ENCODE measurements around the gene PDZRN4.
A peak's percentile ranks its signal among the peaks of the same experiment; 100 is the strongest.
"Not testable (repeated sequence)": the region's sequence is repeated elsewhere in the genome, so short reads cannot be mapped to it uniquely, and the experiment has no call there.

PDZRN4 gene

DNA sequence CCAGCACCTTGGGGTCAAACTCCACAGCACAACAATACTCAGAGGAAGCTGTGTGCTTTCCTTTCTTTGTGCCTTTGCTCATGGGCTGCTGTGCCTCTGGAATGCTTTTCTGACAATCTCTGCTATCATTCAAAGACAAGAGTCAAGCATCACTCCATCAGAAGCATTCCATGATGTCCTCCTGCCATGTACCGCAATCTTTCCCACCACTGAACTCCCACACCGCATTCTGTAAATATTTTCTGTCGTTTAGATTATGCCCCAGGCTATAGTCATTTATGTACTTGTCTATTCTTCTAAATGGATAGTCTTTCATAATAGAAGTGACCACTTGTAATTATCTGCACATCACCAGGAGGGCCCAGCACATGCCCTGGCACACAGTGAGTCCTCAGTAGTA is 327.8 kb downstream of the PDZRN4 start:
- DNase-seq: no peak

DNA sequence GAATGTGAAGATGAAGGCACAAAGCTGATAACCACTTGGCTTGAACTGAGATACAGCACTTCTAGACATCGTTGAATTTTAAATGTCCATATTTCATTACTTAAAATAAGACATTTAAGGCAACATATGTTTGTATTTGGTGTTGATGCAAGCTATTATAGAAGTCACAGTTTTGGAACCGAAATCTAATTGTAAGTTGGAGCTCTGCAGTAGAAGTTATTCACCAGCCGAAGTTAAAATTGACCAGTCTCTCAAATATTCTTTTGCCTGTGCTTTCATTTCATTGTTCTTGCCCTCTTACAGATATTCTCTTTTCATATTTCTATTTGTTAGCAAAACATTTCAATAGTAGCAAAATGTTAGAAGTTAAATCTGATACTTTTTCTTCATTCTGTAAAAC is 332.7 kb downstream of the PDZRN4 start:
- no peak for DNase-seq

DNA sequence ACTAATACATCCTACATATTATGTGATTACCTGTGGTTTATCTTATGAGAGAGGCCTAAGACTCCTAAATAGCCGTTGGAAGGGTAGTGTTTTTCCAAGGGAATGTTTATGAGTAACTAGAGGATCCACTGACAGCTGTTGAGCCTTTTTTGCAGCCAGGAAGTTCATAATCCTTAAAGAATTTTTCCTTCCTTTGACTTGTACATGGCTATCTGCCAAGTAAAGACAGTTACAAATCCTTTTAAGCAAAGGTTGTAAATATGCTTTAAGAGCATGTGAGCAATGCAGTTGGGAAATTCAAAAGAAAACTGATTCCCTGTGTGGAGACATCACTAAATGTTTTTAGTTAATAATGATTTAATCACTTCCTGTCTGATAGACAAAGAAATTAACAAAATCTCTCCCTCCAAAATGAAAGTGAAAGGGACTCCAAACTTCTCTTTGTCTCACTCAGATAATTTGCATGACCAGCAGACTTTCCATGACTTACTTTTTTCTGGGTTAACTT is 333.8 kb downstream of the PDZRN4 start:
- peak; percentile 27 for DNase-seq

DNA sequence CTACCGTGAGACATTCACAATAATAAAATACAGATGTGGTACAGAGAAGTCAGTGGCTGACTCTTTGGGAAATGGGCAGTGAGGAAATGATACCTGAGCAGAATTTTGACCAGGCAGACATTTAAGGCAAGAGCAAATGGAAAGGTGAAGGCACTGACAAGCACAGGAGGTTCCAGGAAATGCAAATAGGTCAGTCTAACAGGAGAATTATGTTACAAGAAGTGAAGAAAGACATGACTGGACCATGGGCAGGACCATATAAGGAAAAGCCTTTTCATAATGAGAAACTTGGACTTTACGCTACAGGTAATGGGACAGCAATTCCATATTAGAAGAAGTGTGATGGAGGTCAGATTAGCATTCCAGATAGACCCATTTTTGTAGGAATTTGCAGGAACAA is 338.9 kb downstream of the PDZRN4 start:
- no peak for DNase-seq

DNA sequence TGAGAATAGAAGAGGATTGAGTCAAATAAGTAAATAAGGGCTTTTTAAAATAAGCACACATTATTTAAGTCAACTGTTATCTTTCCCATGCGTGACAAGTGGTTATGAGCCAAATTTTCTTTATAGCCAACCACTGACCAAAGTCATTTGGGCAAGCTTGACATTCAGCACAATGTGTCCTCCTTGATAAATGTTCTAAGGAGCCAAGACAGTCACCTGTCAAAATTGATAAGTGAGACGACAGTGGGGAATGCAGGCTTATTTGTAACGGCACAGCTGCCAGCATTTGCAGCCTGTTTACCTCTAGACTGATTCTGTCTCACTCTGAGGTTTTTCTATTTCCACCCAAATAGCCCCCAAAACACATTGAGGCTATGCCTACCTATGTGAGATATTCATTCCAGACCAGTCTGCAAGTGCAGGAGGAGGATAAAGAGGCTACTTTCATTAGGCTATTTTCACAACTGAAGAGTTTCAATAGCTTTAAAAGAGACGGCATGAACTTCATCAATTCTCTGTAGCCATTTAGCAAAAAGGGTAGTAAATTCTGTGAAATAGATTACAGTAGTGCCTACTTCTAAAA is 339.5 kb downstream of the PDZRN4 start:
- no peak for DNase-seq

DNA sequence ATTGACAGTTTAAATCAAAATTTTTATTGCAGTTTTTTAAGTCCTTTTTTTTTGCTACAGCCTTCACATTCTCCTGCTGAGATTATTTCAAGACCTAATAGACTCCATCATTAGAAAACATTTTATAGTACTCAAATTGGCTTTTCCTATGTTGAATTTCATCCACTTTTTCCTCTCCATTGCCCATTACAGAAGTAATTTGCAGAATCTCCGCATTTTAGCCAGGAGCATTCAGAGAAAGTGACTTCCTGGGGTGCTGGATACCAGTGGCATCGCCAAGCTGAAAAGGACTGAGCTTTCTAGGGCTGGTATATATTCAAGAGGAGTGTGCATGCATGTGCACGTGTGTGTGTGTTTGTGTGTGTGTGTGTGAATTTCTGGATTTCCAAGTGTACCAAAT is 340.8 kb downstream of the PDZRN4 start:
- no peak for DNase-seq

DNA sequence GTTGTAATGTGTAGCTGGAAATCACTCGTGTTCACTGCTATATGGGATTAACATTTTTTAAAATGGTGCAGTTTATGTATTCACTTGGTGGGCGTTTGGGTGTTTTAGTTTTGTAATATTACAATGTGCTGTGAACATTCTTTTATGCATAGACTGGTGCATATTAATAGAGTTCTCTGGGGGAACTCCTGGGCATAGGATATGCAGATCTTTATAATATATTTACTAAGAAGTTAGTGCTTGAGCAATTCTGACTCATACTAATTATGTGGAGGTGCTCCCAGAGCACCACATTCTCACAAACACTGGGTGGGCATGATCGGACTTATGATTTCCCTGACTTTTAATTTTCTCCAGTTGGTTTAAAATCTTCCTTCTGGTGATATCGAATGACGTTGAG is 342.3 kb downstream of the PDZRN4 start:
- no peak for DNase-seq

DNA sequence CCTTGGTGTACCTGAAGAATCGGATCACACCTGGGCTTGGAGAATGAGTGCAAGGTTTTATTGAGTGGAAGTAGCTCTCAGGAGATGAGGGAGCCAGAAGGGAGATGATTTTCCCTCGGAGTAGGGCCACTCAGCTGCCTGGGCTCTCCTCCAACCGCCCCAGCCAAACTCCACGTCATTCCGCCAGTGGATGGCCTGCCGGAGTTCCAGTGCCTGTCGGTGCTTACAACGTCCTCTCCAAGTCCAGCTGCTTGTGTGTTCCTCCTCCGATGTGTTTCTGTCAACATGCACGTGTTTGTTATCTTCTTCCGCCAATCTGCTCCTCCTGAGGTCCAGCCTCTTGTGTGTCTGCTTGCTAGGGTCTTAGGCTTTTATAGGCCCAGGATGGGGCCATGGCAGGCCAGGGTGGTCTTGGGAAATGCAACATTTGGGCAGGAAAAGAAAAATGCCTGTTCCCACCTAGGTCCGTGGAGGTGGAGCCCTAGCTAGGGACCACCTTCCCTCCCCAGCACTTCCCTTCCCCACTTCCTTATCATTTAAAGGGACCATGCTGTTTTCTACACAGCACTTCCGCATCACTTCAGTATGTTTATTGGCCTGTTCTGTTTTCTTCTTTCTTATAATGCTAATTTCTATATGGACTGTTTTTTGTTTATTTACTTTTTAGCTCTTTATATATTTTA is 343.2 kb downstream of the PDZRN4 start:
- DNase-seq: no peak

DNA sequence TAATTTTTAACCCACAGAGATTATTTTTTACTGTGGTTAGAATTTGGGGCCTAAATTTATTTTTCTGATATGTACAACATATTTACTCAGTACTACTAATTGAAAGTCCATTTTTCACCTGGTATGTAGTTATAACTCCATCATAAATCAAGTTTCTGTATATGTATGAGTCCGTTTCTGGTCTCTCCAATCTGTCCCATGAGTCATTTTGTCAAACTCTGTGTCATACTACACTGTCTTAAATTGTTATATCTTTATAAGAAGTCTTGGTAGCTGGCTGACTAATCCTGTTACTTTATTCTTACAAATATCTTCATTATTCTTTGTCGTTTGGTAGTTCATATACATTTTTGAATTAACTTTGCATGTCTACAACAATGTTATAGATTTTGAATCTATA is 344.0 kb downstream of the PDZRN4 start:
- no peak for DNase-seq

DNA sequence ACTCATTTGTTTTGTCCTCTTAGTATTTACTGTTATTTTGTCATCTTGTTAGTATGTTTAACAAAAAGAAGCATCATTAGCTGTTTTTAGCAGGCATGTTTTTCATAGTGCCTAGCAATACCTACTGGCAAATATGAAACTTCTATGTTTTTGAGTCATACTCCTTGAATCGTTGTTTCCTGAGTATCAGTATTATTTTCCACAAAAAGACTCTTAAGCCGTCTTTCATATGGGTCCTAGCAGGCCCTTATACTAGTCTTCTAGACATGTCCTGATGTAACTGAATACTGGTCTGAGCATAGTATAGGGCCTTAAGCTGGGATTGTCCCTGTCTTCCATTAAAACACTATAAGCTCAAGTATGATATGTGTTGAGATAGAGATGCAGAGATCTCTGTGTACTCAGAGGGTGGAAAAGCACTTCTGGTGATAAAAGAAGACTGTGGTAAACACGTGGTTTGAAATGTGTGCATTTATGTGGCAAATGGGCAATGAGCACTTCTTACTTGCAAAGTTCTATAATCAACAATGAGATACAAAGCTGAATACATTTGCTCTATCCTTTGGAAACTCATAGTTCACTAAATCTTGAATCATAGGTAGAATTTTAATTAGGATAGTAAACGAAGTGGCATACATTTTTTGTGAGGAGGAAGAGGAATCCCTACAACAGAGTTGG is 348.8 kb downstream of the PDZRN4 start:
- no peak for DNase-seq

DNA sequence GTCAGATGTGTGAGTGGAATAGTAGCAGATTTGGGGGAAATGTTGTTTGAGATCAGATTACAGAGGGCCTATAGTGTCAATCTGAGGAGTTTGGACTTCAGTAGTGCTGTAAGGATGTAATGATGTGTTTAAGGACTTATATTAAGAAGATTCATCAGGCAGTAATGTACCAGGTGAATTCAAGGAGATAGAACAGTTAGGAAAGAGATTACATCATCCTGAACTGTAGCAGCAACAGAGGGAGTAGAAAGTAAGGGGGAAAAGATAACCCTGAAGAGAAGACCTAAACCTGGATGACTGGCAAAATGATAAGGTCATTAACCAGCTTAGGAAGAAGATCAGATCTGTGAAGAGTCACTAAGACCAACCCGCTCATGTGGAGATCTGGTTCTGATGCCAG is 349.4 kb downstream of the PDZRN4 start:
- no peak for DNase-seq

DNA sequence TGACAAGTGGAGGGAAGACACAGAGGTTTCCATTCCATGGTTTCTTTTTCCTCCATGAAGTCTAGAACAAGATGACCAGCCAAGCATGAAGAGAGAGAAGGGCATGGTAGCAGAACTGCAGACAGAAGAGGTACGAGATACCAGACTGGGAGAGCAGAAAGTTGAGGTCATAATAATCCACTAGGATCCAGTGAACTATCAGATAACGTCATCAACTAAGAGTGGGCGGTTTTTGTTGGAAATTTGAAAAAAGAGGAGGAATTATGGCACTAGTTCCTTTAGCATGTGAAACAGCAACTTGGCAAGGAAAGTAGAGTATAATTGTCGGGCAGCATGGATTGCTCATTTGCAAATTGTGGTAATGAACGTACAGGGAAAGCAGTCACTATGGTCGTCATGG is 357.6 kb downstream of the PDZRN4 start:
- no peak for DNase-seq

DNA sequence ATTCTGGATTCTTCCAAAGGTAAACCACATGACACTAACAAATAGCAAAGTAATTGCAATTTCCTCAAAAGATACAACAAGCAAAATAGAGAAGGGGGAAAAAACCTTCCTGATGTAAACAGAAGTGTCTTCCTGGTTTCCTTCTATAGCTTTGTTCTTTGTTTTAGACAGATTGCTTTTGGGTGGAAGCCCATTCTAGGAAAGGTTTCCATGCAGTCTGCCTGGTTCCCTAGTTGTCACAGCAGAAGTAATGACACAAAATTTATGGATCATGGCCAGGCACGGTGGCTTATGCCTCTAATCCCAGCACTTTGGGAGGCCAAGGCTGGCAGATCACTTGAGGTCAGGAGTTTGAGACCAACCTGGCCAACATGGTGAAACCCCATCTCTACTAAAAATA is 359.0 kb downstream of the PDZRN4 start:
- DNase-seq: not testable (repeated sequence)

DNA sequence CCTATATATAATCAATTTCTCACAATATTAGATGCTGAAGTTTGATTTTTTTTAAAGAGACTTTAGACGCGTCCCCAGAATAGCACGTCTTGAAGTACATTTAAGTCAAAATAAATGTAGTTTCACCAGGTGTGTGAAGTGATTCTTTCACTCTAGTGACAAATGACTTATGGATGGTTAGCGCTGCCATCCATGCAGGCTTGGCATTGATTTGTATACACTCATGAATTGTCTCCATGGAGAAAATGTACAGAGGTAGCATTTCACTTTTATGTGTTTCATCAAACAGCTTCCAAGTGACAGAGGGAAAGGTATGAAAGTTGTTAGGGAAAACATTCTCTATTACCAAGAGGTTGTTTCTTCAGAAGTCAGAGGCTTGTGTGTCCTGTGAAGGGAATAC is 360.8 kb downstream of the PDZRN4 start:
- no peak for DNase-seq

DNA sequence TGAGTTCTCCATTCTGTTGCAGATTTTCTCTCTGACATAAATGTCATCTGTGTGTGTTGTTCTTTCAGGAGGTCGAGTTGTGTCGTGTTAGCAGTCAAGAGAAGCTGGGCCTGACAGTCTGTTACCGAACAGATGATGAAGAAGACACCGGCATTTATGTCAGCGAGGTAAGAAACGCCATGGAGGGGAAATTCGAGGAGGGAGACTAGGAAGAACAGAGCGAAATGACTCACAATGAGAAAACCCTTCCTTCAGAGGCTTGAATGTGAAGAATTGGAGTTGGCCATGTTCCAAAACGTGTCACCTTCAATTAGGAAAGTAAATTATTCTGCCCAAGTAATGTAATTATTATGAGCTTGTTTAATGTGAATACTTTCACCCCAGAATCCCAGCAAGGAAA is 364.5 kb downstream of the PDZRN4 start:
- no peak for DNase-seq

DNA sequence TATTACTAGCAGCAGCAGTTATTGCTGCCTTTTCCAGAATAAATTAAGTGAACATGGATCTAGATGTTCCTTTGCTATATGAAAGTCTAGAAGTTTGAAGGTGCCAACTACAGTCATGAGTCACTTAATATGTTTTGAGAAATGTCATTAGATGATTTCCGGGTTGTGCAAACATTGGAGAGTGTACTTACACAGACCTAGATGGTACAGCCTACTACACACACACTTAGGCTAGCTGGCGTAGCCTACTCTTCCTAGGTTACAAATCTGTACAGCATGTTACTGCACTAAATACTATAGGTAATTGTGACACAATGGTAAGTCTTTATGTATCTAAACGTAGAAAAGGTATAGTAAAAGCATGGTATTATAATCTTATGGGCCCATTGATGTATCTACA is 368.1 kb downstream of the PDZRN4 start:
- DNase-seq: no peak

DNA sequence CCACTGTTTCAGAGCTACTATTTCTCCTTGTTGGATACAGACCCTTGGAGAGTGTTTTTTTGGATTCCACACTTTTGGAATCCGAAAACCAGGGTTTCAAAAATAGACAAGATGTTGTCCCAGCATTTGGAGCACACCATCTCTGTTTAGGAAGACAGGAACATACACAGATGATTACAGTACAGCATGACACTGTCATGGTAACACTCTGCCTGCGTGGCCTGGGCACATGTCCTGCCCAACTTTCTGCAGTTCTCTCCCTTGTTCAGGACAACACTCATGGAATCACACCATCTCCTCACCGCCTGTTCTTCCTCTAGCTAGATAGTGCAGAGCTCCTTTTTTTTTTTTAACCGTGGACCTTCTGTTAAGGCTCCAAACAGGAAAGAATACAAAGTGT is 369.2 kb downstream of the PDZRN4 start:
- no peak for DNase-seq

DNA sequence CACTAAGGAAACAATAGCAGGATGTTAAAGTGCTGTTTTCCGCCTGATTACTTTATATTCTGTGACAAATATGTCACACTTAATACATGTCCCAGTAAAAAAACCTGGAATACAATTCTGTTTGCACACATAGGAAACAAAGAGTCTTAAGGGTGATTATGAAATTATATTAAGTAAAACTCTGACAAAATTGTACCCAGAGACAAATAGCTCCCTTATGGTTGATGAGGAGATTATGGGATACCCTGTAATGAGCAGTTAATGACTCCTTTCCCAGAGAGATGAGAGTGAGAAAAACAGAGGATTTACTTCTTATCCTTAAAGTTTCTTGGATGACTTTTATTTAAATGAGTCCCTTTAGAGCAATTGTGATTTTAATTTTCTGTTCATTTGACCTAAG is 370.6 kb downstream of the PDZRN4 start:
- DNase-seq: no peak

DNA sequence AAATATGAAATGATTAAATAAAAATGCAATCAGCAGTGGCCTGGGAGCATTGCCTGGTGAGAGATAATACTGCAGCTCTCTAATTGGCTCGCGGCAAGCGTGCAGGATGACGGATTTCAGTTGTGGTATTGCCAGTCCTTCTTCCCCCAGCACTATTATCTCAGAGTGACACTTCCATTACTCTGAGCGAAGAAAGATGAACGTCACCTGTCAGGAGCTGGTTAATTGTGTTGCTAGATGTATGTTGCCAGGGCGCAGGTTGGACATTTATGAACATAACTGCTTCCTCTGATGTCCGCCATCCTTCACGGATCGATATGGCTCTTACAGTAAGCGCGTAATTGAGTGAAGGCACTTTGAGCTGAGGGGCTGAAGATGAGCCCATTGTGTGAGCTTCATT is 374.9 kb downstream of the PDZRN4 start:
- no peak for DNase-seq

DNA sequence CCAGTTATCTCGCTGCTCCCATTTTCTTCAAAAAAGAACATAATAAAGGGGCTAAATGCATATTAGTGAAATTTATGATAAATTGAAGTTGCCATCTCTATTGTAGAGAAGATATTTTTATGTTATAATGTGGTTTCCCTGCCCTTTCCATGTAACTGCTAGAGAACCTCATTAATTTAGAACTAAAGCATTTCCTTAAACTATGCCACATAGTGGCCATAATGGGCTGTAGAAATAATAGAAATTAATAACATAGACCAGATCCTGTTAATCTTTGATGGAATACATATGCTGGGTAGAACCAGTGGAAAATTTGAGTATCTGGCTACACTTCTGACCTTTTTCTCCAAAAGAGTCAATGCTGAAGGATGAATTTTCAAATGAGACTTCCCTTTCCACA is 376.7 kb downstream of the PDZRN4 start:
- no peak for DNase-seq

DNA sequence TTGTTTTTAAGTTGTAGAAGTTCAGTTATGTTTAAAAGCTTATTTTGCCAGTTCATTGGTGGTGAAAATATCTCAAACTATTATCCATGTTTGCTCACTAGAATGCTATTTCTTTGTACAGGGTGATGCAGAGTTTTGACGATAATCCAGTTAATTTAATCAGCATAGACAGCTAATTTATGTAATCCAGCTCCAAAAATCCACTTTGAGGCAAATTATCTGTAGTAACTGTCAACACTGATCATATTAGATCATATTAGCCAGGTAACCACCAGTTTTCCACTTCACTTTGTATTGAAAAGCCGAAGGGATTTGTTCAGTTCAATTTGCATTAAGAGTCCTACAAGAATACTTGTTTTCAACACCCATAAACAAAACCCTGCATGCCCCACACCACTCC is 378.6 kb downstream of the PDZRN4 start:
- DNase-seq: no peak

DNA sequence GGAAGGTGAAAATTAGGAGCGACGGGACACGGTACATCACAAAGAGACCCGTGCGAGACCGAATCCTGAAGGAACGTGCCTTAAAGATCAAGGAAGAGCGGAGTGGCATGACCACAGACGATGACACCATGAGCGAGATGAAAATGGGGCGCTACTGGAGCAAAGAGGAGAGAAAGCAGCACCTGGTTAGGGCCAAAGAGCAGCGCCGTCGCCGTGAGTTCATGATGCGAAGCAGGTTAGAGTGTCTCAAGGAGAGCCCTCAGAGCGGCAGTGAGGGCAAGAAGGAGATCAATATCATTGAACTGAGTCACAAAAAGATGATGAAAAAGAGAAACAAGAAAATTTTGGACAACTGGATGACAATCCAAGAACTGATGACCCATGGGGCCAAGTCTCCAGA is 385.3 kb downstream of the PDZRN4 start:
- DNase-seq: no peak

DNA sequence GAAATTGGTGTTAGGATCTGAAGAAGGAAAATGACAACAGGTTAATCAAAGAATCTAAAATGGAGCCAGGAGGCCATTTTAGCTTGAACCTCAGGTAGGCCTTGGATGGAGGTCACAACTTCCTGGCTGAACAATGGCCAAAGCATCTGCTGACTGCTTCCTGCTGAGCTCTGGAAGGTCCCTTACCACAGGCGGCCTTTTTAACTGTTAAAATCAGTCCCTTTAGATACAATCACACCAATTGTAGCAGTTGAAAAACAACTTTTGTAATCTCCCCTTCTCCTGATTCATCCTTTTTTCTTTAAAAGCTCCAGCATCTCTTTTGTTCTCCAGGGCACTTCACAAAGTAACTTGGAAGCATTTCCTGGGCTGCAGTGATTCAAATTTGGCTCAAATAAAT is 388.8 kb downstream of the PDZRN4 start:
- no peak for DNase-seq

DNA sequence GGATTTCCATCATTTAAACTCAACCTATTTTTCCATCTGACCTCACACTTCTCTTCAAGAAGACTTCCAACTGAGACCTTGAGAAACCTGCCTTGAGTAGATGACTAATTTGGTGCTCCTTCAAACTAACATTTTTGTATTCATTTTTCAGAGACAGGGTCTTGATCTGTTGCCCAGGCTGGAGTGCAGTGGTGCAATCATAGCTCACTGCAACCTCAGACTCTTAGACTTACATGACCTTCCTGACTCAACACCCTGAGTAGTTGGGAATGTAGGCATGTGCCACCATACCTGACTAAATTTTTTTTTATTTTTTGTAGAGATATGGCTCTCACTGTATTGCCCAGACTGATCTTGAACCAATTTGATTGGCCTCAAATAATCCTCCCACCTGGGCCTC is 389.9 kb downstream of the PDZRN4 start:
- DNase-seq: no peak

DNA sequence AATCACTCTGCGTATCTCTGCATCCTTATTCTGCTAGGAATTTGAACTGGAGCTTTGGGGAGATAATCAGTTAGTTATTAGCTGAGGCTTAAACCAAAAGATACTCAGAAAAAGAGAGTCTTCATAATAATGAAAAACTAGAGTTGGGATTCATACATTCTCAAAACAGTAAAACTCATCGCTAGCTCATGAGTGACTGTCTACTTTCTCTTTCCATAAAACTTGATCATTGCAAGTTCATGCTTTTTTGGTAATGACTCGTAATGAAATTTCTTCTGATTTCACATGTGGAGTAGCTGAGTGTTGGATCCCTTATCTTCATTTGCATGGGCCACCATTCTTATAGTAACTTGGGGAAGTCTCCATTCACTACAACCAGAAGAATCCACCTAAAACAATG is 397.7 kb downstream of the PDZRN4 start:
- DNase-seq: no peak

All from DMS 273 treated with DMSO at 0.1 percent for 48 hours (cell line).